ENCODE measurements around the gene MAPK13.
A peak's percentile ranks its signal among the peaks of the same experiment; 100 is the strongest.
"Not testable (repeated sequence)": the region's sequence is repeated elsewhere in the genome, so short reads cannot be mapped to it uniquely, and the experiment has no call there.

The MAPK13 gene

DNA sequence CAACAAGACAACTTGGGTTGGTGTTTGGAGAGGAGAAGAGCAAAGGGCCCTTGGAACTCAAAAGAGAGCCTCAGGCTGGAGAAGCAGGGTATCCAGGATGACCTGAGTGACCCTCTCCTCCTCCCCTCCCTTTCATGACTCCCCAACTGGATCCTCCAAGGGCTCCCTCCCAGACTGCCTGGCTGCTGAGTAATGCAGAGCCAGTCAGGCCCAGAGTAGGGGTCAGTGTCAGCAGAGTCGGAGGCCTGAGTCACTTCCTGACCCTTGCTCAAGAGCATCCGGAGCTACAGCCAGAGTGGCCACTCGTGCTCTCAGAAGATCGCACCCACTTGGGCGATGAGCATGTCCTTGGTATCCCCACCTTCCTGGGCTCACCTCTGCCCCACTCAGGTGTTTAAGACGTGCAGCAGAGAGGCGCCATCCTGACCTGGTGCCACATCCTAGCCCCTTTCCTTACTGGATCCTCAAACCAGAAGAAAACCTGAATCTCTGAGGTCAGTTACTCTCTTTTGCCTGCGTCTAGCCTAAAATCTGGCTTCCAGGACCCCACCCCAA is 2.8 kb upstream of the MAPK13 start:
- no peak for DNase-seq (ENCODE audit: low read depth)

DNA sequence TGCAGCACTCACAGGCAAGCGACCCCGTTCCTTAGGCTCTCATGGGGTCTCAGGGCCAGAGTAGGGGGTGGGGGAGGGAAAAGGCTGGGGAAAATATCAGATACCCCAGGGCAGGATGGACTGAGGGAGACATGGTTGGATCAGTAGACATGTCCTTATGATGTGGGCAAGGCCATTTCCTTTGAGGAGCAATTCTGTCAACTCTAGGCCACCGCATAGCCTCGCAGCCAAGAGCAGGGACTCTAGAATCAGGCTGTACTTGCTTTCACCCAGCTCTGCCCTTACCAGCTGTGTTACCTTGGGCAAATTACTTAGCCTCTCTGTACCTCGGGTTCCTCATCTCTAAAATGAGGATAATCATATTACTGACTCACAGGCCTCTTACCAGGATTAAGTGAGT is 2.2 kb upstream of the MAPK13 start:
- no peak for DNase-seq (ENCODE audit: low read depth)

DNA sequence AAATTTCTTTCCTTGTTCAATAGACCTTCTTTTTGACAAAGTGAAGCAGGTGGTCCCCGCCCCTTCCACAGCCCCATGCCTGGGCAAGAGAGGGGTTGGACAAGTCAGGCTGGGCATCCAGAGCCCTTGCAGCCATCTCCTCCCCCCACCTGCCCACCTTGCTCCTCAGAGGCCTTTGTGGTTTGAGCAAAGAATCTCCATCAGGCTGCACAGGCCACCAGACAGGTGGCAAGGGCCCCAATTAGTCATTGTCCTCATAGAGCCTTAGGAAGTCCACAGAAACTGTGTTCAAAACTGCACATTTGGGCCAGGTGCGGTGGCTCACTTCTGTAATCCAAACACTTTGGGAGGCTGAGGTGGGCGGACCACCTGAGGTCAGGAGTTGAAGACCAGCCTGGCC is 1.5 kb upstream of the MAPK13 start:
- DNase-seq (ENCODE audit: low read depth), result no peak

DNA sequence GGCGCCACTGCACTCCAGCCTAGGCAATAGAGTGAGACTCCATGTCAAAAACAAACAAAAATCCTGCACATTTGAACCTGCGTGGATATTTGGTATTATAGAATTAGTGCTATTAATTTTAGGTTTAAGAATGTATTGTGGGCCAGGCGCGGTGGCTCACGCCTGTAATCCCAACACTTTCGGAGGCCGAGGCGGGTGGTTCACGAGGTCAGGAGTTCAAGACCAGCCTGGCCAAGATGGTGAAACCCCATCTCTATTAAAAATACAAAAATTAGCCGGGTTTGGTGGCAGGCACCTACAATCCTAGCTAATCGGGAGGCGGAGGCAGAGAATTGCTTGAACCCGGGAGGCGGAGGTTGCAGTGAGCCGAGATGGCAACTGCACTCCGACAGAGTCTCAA is 979 bp upstream of the MAPK13 start:
- not testable (repeated sequence) for DNase-seq (ENCODE audit: low read depth)

DNA sequence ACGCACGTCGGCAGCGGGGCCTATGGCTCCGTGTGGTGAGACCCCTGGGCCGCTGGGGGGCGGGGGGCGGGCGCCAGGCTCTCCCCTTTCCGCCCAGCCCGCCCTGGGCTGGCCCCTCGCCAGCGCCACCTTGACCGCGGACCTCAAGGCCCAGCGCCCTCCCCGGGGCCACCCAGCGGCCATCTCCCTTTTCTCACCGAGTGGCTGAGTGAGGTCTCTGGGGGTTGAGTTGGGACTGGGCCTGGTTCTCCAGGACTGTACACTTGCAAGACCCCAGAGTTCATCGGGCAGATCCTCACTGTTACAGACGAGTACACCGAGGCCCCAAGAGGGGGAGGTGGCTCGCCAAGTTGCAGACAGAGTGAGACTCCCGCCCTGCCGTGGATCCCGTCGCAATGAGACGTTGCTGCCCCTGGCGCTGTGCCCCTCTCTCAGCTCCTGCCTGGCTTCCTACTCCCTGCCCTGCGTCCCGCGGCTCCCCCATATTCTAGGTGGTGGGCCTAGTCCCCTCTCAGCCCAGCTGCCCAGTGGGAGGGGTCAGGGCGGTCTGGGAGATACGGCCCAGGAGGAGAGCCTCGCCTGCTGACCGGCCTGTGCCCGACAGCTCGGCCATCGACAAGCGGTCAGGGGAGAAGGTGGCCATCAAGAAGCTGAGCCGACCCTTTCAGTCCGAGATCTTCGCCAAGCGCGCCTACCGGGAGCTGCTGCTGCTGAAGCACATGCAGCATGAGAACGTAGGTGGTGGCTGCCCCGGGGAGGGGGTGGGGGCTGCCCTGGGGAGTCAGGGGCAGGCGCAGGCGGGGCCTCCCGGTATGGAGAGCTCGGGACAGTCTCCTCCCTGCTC is 576 bp downstream of the MAPK13 start:
- peak; percentile 21 for DNase-seq (ENCODE audit: low read depth)

DNA sequence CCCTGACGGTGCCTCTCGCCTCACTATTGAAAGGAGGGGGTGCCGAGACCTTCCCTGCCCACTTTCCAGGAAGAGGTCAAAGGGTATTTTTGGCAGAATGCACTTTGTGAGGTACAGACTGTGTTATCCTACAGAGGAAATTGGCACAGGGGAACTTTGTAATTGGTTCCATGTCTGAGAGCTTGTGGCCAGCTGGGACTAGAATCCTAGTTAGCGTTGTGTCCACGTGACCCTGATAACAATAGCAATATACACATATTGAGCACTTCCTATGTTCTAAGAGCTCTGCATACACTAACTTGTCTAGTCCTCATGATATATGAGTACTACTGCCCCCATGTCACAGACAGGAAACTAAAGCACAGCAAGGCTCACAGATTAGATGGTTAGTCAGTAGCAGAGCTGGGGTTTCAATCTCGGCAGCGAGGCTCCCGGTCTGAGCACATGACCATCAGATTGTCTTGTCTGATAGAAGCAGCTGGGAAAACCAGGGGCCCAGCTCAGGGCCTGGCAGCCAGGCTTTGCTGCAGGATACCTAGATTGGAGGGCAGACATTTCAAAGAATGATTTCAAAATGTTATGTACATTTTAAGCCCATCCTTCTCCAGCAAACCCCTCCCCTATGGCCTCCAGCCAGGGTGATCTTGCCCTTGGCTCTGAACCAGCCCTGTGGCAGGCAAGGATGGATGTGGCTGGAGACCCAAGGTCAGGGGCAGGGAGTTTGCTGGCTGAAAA is 1.4 kb downstream of the MAPK13 start:
- DNase-seq (ENCODE audit: low read depth), result no peak

DNA sequence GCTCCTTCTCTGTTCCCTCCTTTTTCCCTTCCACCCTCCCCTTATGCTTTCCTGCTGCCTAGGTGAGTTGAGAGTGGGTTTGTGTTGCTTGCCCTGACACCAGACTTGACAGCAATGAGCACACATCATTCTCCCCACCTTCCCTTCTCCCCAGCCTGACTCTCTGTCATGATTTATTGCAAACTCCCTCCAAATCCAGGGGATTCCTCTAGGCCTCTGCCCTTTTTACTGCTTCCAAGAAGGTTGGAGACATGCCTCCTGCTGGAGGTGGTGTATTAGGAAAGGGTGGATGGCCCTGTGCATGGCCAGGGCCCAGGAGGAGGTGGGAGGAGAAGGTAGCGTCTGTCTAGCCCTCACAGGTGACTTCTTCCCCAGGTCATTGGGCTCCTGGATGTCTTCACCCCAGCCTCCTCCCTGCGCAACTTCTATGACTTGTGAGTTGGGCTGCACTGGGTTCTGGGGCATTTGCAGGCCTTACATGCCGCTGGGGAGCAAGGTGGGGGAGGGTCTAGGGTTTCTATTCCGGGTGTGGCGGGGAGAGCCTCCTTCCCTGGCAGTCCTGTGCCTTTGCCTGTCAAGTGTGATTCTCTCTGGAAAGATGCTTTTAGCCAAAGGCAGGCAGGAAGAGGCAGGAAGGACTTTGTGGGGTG is 2.1 kb downstream of the MAPK13 start:
- no peak for DNase-seq (ENCODE audit: low read depth)

DNA sequence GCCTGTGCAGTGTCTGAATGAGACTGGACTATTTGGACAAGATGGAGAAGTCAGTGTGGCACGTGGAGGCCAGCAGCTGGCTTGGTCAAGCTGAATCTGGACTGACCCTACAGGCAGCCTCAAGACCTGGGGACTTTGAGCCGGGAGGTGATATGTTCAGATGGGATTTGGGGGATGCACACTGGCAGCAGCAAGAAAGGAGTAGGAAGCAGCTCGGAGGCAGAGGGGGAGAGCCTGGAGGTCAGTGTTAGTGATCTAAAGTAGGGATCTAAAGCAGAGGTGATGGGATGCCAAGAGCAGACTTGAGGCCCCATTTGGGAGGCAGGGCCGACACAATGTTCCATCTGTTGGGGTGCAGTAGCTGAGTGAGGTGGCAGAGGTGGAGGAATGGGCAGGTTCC is 2.8 kb downstream of the MAPK13 start:
- DNase-seq (ENCODE audit: low read depth), result no peak

DNA sequence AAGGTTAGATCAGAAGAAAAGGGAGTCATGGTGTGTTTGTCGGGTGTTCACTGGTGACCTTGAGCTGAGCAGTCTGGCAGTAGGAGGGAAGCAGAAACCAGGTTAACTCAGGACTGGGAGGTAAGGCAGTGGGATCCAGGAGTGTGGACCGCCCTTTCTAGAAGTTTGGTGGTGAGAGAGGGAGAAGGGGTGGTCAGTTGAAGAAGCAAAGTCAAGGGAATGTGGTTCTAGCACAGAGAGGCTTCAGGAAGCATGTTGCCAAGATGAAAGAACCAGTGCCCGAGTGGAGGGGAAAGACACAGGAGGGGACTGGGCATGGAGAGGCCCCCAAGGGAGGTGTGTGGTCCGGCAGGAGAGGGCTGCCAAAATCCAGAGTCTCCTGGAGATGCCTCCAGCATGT is 3.6 kb downstream of the MAPK13 start:
- no peak for DNase-seq (ENCODE audit: low read depth)

DNA sequence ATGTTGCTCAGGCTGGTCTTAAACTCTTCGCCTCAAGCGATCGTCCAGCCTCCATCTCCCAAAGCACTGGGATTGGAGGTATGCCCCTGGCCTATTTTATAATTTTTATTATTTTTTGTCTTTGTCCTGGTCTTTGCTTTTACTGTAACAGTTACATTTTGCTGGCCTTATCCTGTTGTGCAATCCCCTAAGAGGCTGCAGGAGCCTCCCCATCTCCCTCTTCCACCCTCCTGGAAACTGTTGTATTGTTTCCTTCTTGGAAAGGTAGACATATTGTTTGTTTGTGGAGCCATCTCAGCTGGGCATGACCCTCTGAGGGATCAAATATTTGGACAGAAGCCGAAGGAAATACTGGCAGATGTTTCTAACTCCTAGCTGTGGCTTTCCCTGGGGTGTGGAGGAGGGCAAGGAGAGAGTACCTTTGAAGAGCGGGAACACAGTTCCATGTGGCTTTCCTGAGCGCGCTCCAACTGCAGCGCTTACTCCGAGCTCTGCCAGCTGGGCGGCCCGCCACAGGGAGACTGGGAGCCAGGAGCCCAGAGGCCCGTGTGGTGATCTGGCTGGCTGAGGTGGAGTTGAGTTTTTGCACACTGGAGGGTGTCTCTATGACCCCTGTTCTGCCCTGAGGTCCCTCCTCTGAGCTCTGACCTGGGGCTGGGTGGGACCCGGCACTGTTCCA is 4.9 kb downstream of the MAPK13 start:
- no peak for DNase-seq (ENCODE audit: low read depth)

DNA sequence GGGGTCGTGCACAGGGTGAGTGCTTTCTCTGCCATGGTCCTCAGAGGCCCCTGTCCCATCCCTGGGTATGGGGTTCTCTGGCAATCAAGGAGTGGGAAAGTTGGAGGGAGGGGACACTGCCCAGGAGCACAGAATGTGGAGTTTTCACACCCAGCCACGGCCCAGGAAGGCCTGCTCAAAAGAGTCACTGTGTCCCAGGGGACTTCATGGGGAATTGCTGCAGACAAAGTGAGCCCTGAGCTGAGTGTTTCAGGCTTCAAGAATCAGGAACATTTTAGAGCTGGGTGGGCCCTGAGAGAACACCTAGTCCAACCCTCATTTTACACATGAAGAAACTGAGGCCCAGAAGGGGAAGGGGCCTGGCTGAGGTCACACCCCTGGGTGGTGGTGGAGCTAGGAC is 5.7 kb downstream of the MAPK13 start:
- DNase-seq (ENCODE audit: low read depth), result no peak

DNA sequence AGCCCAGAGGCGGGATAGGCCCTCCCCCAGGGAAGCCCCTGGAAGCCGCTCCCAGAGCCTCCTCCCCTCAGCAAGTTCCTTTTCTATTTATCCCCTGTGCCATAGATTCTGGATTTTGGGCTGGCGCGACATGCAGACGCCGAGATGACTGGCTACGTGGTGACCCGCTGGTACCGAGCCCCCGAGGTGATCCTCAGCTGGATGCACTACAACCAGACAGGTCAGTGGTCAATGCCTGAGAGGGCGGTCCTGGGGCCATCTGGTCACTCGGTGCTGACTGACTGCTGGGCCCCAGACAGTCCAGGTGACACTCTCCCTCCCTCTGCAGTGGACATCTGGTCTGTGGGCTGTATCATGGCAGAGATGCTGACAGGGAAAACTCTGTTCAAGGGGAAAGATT is 6.2 kb downstream of the MAPK13 start:
- no peak for DNase-seq (ENCODE audit: low read depth)

DNA sequence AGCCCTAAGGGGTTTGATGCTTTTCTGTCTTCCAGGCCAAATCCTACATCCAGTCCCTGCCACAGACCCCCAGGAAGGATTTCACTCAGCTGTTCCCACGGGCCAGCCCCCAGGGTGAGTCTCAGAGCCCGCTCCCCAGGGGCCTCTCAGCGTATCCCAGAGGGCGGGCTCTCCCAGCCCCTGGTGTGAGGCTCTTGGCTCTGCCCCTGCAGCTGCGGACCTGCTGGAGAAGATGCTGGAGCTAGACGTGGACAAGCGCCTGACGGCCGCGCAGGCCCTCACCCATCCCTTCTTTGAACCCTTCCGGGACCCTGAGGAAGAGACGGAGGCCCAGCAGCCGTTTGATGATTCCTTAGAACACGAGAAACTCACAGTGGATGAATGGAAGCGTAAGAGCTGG is 8.4 kb downstream of the MAPK13 start:
- no peak for DNase-seq (ENCODE audit: low read depth)

DNA sequence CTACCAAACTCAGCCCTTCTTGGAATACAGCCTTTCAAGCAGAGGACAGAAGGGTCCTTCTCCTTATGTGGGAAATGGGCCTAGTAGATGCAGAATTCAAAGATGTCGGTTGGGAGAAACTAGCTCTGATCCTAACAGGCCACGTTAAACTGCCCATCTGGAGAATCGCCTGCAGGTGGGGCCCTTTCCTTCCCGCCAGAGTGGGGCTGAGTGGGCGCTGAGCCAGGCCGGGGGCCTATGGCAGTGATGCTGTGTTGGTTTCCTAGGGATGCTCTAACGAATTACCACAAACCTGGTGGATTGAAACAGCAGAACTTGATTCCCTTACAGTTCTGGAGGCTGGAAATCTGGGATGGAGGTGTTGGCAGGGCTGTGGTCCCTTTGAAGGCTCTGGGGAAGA is 9.1 kb downstream of the MAPK13 start:
- DNase-seq (ENCODE audit: low read depth), result no peak

DNA sequence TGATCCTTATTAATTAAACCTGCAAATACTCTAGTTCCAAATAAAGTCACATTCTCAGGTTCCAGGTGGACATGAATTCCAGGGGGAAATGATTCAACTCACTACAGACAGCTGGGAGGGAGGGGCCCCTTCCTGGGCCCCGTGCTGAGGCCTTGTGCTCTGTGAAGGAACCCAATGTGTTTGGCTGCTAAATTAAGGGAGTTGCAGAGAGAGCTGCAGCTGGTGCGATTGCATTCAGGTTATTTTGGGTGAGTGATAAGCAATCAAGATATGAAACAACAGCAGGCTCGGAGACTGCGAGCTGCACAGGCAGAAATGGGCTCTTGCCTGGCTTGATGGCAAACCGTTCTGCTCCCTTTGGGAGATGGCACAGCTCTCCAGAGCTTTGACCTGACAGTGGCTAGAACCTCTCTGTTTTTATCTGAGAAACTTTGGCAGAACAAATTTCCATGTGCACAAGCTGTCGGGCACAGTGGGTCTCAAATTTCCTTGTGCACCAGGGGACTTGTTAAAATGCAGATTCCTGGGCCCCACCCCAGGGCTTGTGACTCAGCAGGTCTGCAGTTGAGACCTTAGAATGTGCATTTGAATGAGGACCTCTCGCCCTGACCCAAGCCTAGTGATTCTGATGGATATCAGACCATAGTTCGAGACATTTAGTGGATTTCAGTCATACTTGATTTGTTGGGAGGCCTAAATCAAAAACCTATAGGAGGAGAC is 9.8 kb downstream of the MAPK13 start:
- no peak for DNase-seq (ENCODE audit: low read depth)

DNA sequence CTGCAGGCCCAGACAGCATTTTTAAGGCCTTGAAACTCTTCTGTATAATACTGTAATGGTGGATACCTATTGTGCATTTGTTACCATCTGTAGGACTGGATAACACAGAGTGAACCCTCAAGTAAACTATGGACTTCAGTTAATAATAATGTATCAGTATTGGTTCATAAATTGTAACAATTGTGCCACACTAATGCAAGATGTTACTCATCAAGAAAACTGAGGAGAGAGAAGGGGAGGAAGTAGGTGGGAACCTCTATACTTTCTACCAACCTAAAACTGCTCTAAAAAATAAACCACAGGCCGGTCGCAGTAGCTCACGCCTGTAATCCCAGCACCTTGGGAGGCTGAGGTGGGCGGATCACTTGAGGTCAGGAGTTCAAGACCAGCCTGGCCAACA is 10.8 kb downstream of the MAPK13 start:
- no peak for DNase-seq (ENCODE audit: low read depth)

DNA sequence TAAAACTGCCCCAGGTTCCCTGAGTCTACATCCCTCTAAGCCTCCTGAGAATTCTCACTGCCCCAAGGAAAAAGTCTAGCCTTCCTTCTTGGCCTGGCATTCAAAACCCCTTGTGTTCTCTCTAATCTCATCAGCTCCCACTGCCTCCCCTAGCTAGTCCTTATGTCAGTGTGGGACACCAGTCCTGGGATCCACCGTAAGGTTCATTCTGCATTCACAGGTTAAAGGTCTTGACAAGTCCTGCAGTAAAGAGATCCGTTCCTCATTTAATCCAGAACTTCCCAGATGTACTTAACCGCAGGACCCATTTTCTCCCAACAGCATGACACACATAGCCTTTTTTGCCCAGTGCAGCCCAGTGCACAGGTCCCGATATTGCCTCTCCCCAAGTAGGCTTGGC is 11.6 kb downstream of the MAPK13 start:
- no peak for DNase-seq (ENCODE audit: low read depth)

DNA sequence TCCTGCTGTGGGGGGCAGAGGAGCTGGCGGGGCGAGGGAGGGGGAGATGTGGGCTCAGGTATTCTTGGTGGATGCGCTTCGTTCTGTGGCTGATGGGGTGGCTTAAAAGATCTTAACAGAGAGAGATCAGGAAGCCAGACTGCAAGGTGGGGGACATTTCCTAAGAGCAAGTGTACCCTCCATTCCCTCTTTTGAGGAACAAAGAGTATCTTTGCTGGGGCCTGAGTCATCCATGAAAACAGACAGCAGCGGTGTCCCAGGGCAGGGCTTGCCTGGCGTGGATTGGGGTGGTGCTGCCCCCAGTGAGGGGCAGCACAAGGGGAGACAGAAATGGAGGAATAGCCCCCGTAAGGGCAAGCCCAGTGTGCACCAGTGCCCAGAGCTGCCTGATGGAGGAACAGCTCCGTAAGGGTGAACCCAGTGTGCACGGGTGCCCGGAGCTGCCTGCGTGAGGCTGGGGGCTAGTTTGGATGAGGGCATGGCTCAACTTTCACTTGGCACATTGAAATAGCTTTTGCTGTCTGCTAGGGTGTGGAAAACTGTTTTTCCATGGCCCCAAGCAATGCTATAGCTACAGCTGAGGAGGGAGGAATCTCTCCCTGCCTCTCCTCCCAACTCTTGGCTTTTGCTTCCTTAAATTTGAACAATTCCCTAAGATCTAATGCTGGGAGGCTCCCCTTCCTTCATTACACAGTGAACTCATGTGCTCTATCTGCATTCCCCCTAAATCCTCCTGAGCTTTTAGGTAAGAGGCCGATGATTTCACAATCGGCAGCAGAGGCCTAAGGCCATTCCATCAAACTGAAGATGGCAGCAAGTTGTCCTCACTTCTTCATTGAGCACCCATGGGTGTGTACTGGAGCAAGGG is 12.9 kb downstream of the MAPK13 start:
- DNase-seq (ENCODE audit: low read depth), result no peak

DNA sequence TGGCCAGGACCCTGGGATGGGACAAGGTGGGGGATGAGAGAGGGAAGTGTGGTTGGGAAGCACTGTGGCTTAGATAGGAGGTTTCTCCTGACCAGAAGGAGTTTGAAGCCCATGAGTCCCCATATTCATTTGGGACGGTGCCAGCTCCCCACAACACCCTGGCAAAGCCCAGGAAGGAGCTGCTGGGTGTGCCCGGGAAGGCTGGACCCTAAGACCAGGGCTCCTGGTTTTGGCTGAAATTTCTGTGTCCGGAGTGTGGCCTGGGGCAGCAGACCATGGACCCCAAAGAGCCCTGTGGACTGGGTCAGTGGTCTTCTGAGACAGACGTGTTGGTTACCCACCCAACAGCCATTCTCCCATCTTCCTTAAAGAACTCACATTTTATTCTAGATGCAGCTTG is 15.2 kb downstream of the MAPK13 start:
- DNase-seq (ENCODE audit: low read depth), result no peak

DNA sequence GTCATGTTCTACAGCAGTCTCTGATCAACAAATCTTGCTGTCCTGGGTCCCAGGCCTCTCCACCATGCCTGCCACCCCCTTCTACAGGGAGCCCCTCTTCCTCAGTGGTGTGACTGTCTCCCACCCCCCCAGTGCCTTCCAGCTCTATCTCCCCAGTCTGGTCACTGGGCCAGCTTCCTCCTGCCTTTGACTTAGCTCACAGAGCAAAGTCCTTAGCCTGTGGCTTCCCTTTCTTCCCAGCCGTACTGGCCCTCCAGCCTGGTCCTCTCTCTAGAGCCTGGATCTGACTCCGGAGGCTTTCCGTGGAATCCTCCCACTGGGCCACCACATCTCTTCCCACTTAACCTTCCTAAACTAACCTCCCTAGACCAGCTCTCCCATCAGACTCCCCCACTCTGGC is 17.0 kb downstream of the MAPK13 start:
- no peak for DNase-seq (ENCODE audit: low read depth)

DNA sequence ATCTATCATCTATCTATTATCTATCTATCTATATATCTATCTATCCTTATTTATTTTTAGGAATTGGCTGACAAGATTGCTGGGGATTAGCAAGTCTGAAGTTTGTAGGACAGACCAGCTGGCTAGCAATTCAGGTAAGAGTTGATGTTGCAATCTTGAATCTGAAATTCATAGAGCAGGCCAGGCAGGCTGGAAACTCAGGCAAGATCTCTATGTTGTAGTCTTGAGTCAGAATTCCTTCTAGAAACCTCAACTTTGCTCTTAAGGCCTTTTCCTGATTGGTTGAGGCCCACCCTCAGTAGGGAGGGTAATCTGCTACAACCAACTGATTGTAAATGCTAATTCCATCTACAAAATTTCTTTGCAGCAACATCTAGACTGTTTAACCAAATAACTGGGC is 19.2 kb downstream of the MAPK13 start:
- DNase-seq (ENCODE audit: low read depth), result no peak

Data from T follicular helper cell (primary cell).